Lower leg skin (tissue), 3 donors: ENCODE results near the gene RASD2.

Experiments
- CTCF ChIP-seq, 3 donors: fragments of 450-650 bp; IDR thresholded peaks; one replicate each; pipeline ENCODE4 v1.5.1; 2016; ENCODE audit warnings: antibody characterized with exemption in 3 of 3, mild to moderate bottlenecking in 3 of 3, moderate library complexity in 2 of 3
- POLR2A ChIP-seq, 2 donors: fragments of 450-650 bp; IDR thresholded peaks; one replicate each; pipeline ENCODE4 v1.6.1; 2016 to 2017; ENCODE audit warnings: antibody characterized with exemption in 2 of 2, mild to moderate bottlenecking in 1 of 2, moderate library complexity in 1 of 2

GRCh38 chr22:35543702-35544101 lies 3.1 kb downstream of the RASD2 start:
- TF ChIP-seq POLR2A (IDR thresholded peaks at IDR 0.05): no peak
- no peak for TF ChIP-seq CTCF (IDR thresholded peaks at IDR 0.05)
